Vagina (tissue), 2 donors: ENCODE results near the gene MEN1.

Experiments used
- CTCF ChIP-seq, 3 experiments: fragments of 450-650 bp in 2 of 3; fragments of 200-600 bp in 1 of 3; sonication (generic) in 1 of 3; IDR thresholded peaks; one replicate each; pipeline ENCODE4 v1.5.1; 2017 to 2019; ENCODE audit warnings: antibody characterized with exemption in 3 of 3, mild to moderate bottlenecking in 2 of 3, moderate library complexity in 2 of 3
- POLR2AphosphoS5 ChIP-seq, 2 donors: sonication (generic); formaldehyde crosslinking; IDR thresholded peaks; one replicate each; pipeline ENCODE4 v1.9.0; 2017; ENCODE audit warnings: antibody characterized with exemption in 2 of 2, mild to moderate bottlenecking in 2 of 2, low read depth in 1 of 2; ENCODE audit not compliant: insufficient read depth in 1 of 2

- no peak for TF ChIP-seq CTCF (IDR thresholded peaks at IDR 0.05)
- TF ChIP-seq POLR2AphosphoS5 (IDR thresholded peaks at IDR 0.05; ENCODE audit: insufficient read depth in 1 of 2, low read depth in 1 of 2): no peak
These were observed 56.0 kb downstream of the MEN1 start for GRCh38 chr11:64754124-64754918.
